Activated T-cell treated with anti-CD3 and anti-CD28 coated beads, Interleukin-2, amount 50 U/mL, for 24 hours (primary cell): Measurements from ENCODE around the gene PRMT6.
"Not testable (repeated sequence)": the region's sequence is repeated elsewhere in the genome, so short reads cannot be mapped to it uniquely, and the experiment has no call there.

Source experiments
- DNase-seq: peaks from one replicate; pipeline ENCODE4 v3.0.0-alpha.2; 2020
- H3K27ac Mint-ChIP-seq: 2 replicates; pipeline ENCODE4 v1.8.0; 2020; ENCODE audit warnings: mild to moderate bottlenecking, mixed read lengths
- H3K27me3 Mint-ChIP-seq: 2 replicates; pipeline ENCODE4 v1.8.0; 2020; ENCODE audit warnings: mixed read lengths
- H3K36me3 Mint-ChIP-seq: 2 replicates; pipeline ENCODE4 v1.8.0; 2020; ENCODE audit warnings: low read depth, mixed read lengths
- H3K4me1 Mint-ChIP-seq: 2 replicates; pipeline ENCODE4 v1.8.0; 2020; ENCODE audit warnings: low read depth, mixed read lengths
- H3K4me3 Mint-ChIP-seq: 2 replicates; pipeline ENCODE4 v1.8.0; 2020; ENCODE audit warnings: mild to moderate bottlenecking, moderate library complexity, mixed read lengths
- H3K9me3 Mint-ChIP-seq: 2 replicates; pipeline ENCODE4 v1.8.0; 2020; ENCODE audit warnings: mixed read lengths

The PRMT6 gene

DNA sequence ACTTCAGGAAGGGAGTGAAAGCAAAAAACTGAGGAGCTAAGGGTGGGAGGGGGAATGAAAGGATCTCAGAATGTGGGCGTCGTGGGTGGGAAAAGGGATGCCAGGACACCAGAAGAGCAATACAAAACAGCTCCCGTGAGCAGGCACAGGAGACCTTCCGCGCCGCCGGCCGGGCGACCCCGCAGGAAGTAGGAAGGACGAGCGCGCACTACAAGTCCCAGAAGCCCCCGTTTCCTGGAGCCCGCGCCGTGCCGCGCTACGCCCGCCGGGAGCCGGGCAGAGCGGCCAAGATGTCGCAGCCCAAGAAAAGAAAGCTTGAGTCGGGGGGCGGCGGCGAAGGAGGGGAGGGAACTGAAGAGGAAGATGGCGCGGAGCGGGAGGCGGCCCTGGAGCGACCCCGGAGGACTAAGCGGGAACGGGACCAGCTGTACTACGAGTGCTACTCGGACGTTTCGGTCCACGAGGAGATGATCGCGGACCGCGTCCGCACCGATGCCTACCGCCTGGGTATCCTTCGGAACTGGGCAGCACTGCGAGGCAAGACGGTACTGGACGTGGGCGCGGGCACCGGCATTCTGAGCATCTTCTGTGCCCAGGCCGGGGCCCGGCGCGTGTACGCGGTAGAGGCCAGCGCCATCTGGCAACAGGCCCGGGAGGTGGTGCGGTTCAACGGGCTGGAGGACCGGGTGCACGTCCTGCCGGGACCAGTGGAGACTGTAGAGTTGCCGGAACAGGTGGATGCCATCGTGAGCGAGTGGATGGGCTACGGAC is at the start of gene PRMT6:
Gene PRMT6 (plus strand): TSS at position 249 of the 771 bp plus-strand sequence. CDS start 42 bp downstream, at position 291.
- peak; percentile 89 for DNase-seq
- H3K4me3 Mint-ChIP-seq = peak within 1 kb of the TSS; percentile 94
- no peaks in the 10 kb centered on the region for H3K27me3 Mint-ChIP-seq
- H3K36me3 Mint-ChIP-seq = peaks cover 61% of the 10 kb centered on the region
- no peaks in the 10 kb centered on the region for H3K9me3 Mint-ChIP-seq
- H3K4me1 Mint-ChIP-seq = peaks cover 32% of the 10 kb centered on the region
- peak within 1 kb of the TSS; percentile 97 for H3K27ac Mint-ChIP-seq

DNA sequence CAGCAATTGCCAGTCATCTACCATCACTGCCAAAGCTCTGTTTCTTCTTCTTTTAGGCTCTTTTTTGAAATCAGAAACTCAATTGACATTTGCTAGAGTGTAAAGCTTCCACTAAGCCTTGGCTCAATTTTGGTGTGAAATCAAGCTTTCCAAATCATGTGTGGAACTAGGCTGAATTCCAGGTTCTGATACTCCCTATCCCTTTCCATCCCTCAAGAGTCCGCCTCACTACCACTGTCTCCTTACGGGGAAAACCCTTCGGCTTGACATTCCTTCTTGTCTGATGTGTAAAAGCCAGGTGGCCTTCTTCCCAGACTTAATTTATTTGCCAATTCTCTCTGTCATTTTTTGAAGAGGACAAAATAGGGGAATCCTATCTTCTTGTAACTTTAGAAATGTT is 47.2 kb upstream of the PRMT6 start:
- no peaks in the 10 kb centered on the region for H3K9me3 Mint-ChIP-seq
- no peak overlapping the region for H3K27ac Mint-ChIP-seq
- no peak overlapping the region for H3K4me3 Mint-ChIP-seq
- peaks cover 29% of the 10 kb centered on the region for H3K27me3 Mint-ChIP-seq
- H3K4me1 Mint-ChIP-seq = no peaks in the 10 kb centered on the region
- no peaks in the 10 kb centered on the region for H3K36me3 Mint-ChIP-seq
- no peak for DNase-seq

DNA sequence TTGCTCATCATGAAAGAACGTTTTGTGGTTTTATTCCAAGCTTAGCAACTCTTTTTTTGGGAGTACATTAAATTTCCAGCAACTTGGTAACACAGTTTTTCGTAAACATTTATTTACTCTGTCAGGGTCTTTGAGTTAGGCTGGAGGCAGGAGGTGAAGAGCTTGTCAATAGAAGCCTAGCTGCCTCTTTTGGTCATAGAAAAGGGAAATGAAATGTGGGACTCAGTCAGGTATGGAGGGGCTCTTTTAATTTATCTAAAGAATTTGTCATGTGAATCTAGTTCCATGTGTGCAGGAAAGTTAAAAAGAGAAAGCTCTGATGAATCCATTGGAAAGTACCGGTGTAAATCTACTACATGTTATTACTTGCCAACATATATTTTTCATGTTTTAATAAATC is 45.9 kb upstream of the PRMT6 start:
- Mint-ChIP-seq H3K36me3 (no peaks in the 10 kb centered on the region), H3K27ac (no peak overlapping the region), H3K9me3 (no peaks in the 10 kb centered on the region), H3K4me3 (no peak overlapping the region), H3K27me3 (peaks cover 29% of the 10 kb centered on the region), H3K4me1 (no peaks in the 10 kb centered on the region)
- DNase-seq = no peak

DNA sequence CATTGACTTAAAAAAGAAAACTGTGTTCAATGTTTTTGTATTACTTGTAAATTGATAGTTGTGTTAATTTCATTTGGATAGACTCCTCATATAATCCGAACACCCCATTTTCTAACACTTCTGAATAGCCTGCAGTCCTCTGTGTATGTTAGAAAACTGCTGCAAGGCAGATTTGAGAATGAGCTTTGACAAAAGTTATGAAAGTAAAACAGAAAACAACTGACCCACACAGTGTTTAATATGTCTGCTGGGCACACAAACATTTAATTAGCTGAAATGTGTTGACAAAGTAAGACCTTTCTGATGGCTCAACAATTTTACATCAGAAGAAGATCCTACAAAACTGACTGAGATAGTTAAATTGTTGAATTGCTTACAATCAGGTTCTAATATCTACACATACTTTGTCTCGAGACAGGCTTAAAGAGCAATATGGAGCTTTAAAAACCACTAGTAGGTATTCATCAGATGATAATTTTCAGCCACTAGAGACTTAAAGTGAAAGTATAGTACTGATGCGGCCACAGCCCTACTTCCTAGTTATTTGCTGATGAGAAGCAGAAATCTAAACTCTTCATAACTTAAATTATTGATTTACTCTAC is 40.0 kb upstream of the PRMT6 start:
- no peak for DNase-seq
- Mint-ChIP-seq H3K9me3 (no peaks in the 10 kb centered on the region), H3K4me3 (no peak overlapping the region), H3K36me3 (no peaks in the 10 kb centered on the region), H3K27ac (no peak overlapping the region), H3K4me1 (no peaks in the 10 kb centered on the region), H3K27me3 (peaks cover 19% of the 10 kb centered on the region)

DNA sequence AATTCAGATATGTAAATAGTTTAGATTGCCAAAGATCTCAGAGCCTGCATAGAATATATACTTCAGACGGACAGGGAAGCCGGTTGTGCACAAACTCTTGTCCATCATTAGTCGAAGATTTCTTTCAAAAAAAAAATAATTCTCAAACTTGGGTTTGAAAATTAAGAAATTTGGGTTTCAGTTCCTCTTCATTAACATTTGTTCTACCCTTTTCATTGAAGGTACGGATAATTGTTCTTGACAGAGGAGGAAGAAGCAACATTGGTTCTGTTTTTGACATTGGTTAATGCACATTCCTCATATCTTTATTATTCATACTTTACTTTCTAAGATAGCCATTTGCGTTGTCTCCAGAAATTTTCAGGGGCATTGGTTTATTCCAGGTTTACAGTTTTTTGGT is 38.0 kb upstream of the PRMT6 start:
- H3K36me3 Mint-ChIP-seq = no peaks in the 10 kb centered on the region
- H3K4me3 Mint-ChIP-seq = no peak overlapping the region
- DNase-seq = no peak
- H3K27me3 Mint-ChIP-seq = peaks cover 19% of the 10 kb centered on the region
- no peaks in the 10 kb centered on the region for H3K4me1 Mint-ChIP-seq
- no peaks in the 10 kb centered on the region for H3K9me3 Mint-ChIP-seq
- no peak overlapping the region for H3K27ac Mint-ChIP-seq

DNA sequence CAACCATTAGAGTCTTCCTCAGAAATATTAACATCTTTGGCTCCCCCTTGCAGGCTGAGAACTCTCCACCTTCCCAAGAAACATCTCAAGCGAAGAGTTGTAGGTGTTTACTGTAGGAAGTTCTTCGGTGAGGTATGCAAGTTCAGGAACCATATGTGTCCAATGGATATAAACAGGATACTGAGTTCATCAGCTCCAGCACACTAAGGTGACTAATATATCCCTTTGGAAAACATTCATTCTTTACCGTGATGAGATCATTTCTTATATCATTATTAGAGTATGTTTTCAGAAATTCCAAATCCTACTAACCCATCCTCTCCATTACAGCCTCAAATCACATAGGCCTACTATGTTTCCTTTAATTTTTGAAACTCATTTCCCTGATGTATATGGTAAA is 37.3 kb upstream of the PRMT6 start:
- peaks cover 19% of the 10 kb centered on the region for H3K27me3 Mint-ChIP-seq
- H3K36me3 Mint-ChIP-seq = no peaks in the 10 kb centered on the region
- no peaks in the 10 kb centered on the region for H3K4me1 Mint-ChIP-seq
- no peak overlapping the region for H3K4me3 Mint-ChIP-seq
- no peak overlapping the region for H3K27ac Mint-ChIP-seq
- DNase-seq = no peak
- no peaks in the 10 kb centered on the region for H3K9me3 Mint-ChIP-seq

DNA sequence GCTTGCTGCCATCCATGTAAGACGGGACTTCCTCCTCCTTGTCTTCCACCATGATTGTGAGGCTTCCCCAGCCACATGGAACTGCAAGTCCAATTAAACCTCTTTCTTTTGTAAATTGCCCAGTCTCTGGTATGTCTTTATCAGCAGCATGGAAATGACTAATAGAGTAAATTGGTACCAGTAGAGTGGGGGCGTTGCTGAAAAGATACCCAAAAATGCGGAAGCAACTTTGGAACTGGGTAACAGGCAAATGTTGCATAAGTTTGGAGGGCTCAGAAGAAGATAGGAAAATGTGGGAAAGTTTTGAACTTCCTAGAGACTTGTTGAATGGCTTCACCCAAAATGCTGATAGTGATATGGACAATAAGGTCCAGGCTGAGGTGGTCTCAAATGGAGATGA is 17.6 kb upstream of the PRMT6 start:
- not testable (repeated sequence) for H3K9me3 Mint-ChIP-seq, DNase-seq, H3K27ac Mint-ChIP-seq, H3K36me3 Mint-ChIP-seq, H3K4me1 Mint-ChIP-seq, H3K4me3 Mint-ChIP-seq
- H3K27me3 Mint-ChIP-seq = peaks cover 33% of the 10 kb centered on the region

DNA sequence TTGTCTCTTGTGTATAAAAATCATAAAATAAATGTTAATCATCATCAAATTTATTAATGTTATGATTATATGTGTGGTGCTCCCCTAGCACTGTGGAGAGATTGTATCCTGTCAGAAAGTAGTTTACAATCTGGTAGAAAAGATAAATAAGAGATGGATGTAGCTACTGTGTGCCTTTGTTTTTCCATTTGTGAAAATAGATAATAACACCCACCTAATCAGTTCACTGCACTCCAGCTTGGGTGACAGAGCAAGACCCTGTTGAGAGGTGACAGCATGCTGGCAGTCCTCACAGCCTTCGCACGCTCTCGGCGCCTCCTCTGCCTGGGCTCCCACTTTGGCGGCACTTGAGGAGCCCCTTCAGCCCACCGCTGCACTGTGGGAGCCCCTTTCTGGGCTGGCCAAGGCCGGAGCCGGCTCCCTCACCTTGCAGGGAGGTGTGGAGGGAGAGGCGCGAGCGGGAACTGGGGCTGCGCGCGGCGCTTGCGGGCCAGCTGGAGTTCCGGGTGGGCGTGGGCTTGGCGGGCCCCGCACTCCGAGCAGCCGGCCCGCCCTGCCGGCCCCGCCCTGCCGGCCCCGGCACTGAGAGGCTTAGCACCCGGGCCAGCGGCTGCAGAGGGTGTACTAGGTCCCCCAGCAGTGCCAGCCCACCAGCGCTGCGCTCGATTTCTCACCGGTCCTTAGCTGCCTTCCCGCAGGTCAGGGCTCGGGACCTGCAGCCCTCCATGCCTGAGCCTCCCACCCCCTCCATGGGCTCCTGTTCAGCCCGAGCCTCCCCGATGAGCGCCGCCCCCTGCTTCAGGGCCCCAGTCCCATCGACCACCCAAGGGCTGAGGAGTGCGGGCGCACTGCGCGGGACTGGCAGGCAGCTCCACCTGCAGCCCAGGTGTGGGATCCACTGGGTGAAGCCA is 11.9 kb upstream of the PRMT6 start:
- not testable (repeated sequence) for H3K36me3 Mint-ChIP-seq, H3K4me3 Mint-ChIP-seq, H3K4me1 Mint-ChIP-seq, H3K9me3 Mint-ChIP-seq, H3K27ac Mint-ChIP-seq, DNase-seq
- H3K27me3 Mint-ChIP-seq = peaks cover 36% of the 10 kb centered on the region

DNA sequence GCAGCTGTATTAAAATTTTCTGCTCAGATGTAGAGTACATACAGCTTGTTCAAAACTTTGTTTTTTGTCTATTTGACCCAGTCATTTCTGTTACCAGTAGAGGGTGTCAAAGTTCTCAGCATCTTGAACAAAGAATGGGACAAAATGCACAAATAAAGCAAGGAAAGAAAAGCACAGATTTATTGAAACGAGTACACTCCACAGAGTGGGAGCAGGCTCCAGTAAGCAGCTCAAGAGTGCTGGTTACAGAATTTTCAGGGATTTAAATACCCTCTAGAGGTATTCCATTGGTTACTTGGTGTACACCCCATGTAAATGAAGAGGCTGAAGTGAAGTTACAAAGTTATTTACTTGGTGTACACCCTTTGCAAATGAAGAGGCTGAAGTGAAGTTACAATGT is 8.9 kb upstream of the PRMT6 start:
- Mint-ChIP-seq H3K9me3 (no peaks in the 10 kb centered on the region), H3K4me3 (no peak overlapping the region), H3K4me1 (no peaks in the 10 kb centered on the region), H3K36me3 (no peaks in the 10 kb centered on the region), H3K27ac (no peak overlapping the region), H3K27me3 (peaks cover 27% of the 10 kb centered on the region)
- no peak for DNase-seq

DNA sequence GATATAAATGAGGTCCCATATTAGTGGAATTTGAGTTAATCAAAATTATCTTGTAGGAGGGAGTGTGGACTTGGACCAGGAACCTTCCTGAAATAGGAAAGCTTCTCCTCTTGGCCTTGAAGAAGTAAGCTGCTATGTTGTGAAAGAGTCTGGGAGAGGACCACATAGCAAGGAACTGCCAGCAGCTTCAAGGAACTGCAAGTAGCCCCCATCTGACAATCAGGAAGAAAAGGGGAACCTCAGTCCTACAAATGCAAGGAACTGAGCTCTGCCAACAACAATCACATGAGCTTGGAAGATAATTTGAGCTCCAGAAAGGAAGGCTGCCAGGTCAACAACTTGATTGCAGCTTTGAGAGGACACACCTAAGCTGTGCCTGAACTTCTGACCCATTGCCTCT is 8.2 kb upstream of the PRMT6 start:
- Mint-ChIP-seq H3K9me3 (no peaks in the 10 kb centered on the region), H3K36me3 (no peaks in the 10 kb centered on the region), H3K27me3 (peaks cover 27% of the 10 kb centered on the region), H3K27ac (no peak overlapping the region), H3K4me1 (no peaks in the 10 kb centered on the region), H3K4me3 (no peak overlapping the region)
- DNase-seq = no peak

DNA sequence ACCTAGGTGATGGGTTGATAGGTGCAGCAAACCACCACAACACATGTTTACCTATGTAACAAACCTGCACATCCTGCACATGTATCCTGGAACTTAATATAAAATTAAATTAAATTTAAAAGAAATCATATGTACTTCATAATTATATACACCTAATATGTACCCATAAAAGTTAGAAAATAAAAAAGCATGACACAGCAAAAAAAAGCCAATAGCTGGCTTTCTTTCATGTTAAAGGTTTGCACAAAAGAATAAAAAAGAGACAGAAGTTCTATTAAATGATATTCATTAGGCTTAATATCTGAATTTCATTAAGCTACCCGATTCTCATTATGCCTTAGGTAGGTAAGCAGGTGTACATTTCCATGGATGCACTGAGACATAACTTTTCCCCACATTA is 5.2 kb upstream of the PRMT6 start:
- Mint-ChIP-seq H3K27me3 (peaks cover 22% of the 10 kb centered on the region), H3K27ac (no peak overlapping the region), H3K4me1 (peaks cover 5% of the 10 kb centered on the region), H3K36me3 (peaks cover 11% of the 10 kb centered on the region), H3K9me3 (no peaks in the 10 kb centered on the region), H3K4me3 (no peak overlapping the region)
- no peak for DNase-seq

DNA sequence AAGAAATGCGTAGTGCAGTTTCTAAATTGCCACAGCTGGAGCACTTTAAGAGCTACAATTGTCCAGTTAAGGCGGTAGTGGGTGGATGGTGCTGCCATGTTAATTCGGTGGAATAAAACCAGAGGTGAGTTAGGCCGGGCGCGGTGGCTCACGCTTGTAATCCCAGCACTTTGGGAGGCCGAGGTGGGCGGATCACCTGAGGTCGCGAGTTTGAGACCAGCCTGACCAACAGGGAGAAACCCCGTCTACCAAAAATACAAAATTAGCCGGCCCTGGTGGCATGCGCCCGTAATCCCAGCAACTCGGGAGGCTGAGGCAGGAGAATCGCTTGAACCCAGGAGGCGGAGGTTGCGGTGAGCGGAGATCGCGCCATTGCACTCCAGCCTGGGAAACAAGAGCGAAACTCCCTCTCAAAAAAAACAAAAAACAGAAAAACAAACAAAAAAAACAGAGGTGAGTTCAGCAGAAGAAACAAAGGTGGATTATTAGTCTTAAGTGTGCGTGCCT is 502 bp upstream of the PRMT6 start:
- peaks cover 32% of the 10 kb centered on the region for H3K4me1 Mint-ChIP-seq

DNA sequence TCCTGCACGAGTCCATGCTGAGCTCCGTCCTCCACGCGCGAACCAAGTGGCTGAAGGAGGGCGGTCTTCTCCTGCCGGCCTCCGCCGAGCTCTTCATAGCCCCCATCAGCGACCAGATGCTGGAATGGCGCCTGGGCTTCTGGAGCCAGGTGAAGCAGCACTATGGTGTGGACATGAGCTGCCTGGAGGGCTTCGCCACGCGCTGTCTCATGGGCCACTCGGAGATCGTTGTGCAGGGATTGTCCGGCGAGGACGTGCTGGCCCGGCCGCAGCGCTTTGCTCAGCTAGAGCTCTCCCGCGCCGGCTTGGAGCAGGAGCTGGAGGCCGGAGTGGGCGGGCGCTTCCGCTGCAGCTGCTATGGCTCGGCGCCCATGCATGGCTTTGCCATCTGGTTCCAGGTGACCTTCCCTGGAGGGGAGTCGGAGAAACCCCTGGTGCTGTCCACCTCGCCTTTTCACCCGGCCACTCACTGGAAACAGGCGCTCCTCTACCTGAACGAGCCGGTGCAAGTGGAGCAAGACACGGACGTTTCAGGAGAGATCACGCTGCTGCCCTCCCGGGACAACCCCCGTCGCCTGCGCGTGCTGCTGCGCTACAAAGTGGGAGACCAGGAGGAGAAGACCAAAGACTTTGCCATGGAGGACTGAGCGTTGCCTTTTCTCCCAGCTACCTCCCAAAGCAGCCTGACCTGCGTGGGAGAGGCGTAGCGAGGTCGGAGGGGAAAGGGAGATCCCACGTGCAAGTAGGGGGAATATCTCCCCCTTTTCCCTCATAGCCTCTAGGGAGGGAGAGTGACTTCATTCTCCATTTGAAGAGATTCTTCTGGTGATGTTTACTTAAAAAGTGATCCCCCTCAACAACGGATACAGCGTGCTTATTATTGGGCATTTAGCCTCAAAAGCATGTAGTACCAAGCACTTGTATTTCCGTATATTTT is 991 bp downstream of the PRMT6 start:
- peaks cover 32% of the 10 kb centered on the region for H3K4me1 Mint-ChIP-seq
- peak; percentile 77 for DNase-seq
- H3K36me3 Mint-ChIP-seq = peaks cover 67% of the 10 kb centered on the region
- no peaks in the 10 kb centered on the region for H3K27me3 Mint-ChIP-seq
- H3K27ac Mint-ChIP-seq = peak overlapping the region; percentile 97
- peak overlapping the region; percentile 94 for H3K4me3 Mint-ChIP-seq
- no peaks in the 10 kb centered on the region for H3K9me3 Mint-ChIP-seq

More for the DNA sequence above, 502 bp upstream of the PRMT6 start:
- peak overlapping the region; percentile 97 for H3K27ac Mint-ChIP-seq
- H3K9me3 Mint-ChIP-seq, H3K27me3 Mint-ChIP-seq, DNase-seq: not testable (repeated sequence)
- H3K4me3 Mint-ChIP-seq = peak overlapping the region; percentile 94
- peaks cover 55% of the 10 kb centered on the region for H3K36me3 Mint-ChIP-seq
